H1 (cell line): ENCODE results near the gene TUG1. TPM values are rescaled to one million over a fixed set of nuclear protein-coding genes. Genes with fewer than 3 reads are reported as not detected.

Experiments used
- EGR1 ChIP-seq: IDR thresholded peaks from 2 replicates; pipeline ENCODE4 v1.6.1; 2011; ENCODE audit warnings: low read depth, low read length, borderline replicate concordance
- TAF1 ChIP-seq: IDR thresholded peaks from 2 replicates; pipeline ENCODE4 v1.6.1; 2011; ENCODE audit warnings: mild to moderate bottlenecking, low read depth, low read length
- polyA plus RNA-seq, 7 experiments: library from polyadenylated mRNA; depleted of rRNA in 3 of 7; stranded (reverse) in 5 of 7; unstranded in 2 of 7; fragments of >200 nt in 5 of 7; fragments of 200-250 nt in 2 of 7; gene quantifications; 1 replicate in 5 of 7; 2 replicates in 1 of 7; 4 replicates in 1 of 7; pipeline versions ENCODE4 v1.2.1 to v1.2.3, GENCODE V29; 2011 to 2013; ENCODE audit warnings: missing spikeins in 2 of 7, mixed read lengths in 2 of 7
- total RNA-seq: library from RNA; stranded (reverse); fragmentation: NEBNext Ultra II Directional; extraction: Animal tissue kit (Norgen Biotek cat#: 25700); gene quantifications from 2 replicates; pipeline ENCODE4 v1.2.1, GENCODE V29; 2021
- TF ChIP-seq, protein P1 (sequence below): IDR thresholded peaks from 2 replicates; pipeline ENCODE4 v1.6.1; 2012; ENCODE audit warnings: low read length, inconsistent platforms

Gene TUG1
- total and polyA plus RNA-seq, 2 of the 8 experiments (the other 6 are each of a cell fraction or from before 2014, with no cell fraction given): 119 to 129 TPM

GRCh38 chr22:31005535-31005934, 36.5 kb downstream of the TUG1 start (continued):
- TF ChIP-seq, protein P1, sequence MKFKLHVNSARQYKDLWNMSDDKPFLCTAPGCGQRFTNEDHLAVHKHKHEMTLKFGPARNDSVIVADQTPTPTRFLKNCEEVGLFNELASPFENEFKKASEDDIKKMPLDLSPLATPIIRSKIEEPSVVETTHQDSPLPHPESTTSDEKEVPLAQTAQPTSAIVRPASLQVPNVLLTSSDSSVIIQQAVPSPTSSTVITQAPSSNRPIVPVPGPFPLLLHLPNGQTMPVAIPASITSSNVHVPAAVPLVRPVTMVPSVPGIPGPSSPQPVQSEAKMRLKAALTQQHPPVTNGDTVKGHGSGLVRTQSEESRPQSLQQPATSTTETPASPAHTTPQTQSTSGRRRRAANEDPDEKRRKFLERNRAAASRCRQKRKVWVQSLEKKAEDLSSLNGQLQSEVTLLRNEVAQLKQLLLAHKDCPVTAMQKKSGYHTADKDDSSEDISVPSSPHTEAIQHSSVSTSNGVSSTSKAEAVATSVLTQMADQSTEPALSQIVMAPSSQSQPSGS: no peak
- TF ChIP-seq EGR1 (no peak), TAF1 (no peak)
